PC-3 (cell line): Measurements from ENCODE around the gene MICU1. TPM values are rescaled to one million over a fixed set of nuclear protein-coding genes. Genes with fewer than 3 reads are reported as not detected.
"Not testable (repeated sequence)": the region's sequence is repeated elsewhere in the genome, so short reads cannot be mapped to it uniquely, and the experiment has no call there.

Experiments
- ATAC-seq: fragments of 200-7000 bp; cut with Tn5 transposase; 2 replicates; pipeline ENCODE4 v1.9.1; 2020; ENCODE audit warnings: mild to moderate bottlenecking, moderate library complexity
- BruUV-seq: library from RNA; stranded (reverse); fragments of 400-500 nt; replicated peaks from 2 replicates; lab custom pipeline; 2021; lab: Mats Ljungman, UMichigan
- CTCF ChIA-PET: fragments of 300-600 bp; sonication (Branson Sonifier 250); formaldehyde crosslinking; loops from one replicate; lab custom pipeline; 2022; ENCODE audit warnings: antibody characterized with exemption; lab: Charles Lee
- POLR2A ChIA-PET: fragments of 300-600 bp; sonication (Branson Sonifier 250); formaldehyde crosslinking; loops from one replicate; lab custom pipeline; 2022; ENCODE audit warnings: antibody characterized with exemption; ENCODE audit not compliant: unreplicated experiment; lab: Charles Lee
- DNase-seq: peaks from one replicate; pipeline ENCODE4 v3.0.0-alpha.2; 2015
- H2AFZ ChIP-seq: fragments of 300-600 bp; sonication (generic); 2 replicates; pipeline ENCODE4 v1.6.0; 2016; ENCODE audit warnings: antibody characterized with exemption, low read length
- H3F3A ChIP-seq: fragments of 300-600 bp; sonication (generic); one replicate; pipeline ENCODE4 v1.6.0; 2017; ENCODE audit warnings: antibody characterized with exemption, low read length, control low read depth, mild to moderate bottlenecking; ENCODE audit not compliant: unreplicated experiment
- H3K27ac ChIP-seq: fragments of 300-600 bp; sonication (generic); 2 replicates; pipeline ENCODE4 v1.5.1; 2016; ENCODE audit warnings: mild to moderate bottlenecking, low read length
- H3K27me3 ChIP-seq: fragments of 300-600 bp; sonication (generic); 2 replicates; pipeline ENCODE4 v1.6.1; 2016; ENCODE audit warnings: low read length, mixed read lengths
- H3K36me3 ChIP-seq: fragments of 300-600 bp; sonication (generic); 2 replicates; pipeline ENCODE4 v1.6.1; 2016; ENCODE audit warnings: low read depth, mixed run types, low read length, mixed read lengths
- H3K4me1 ChIP-seq: fragments of 300-600 bp; sonication (generic); 2 replicates; pipeline ENCODE4 v1.5.1; 2016; ENCODE audit warnings: low read length; ENCODE audit not compliant: insufficient read depth
- H3K4me2 ChIP-seq: fragments of 300-600 bp; sonication (generic); 2 replicates; pipeline ENCODE4 v1.6.0; 2016; ENCODE audit warnings: low read length
- H3K4me3 ChIP-seq: fragments of 300-600 bp; sonication (generic); 2 replicates; pipeline ENCODE4 v1.5.1; 2016; ENCODE audit warnings: mild to moderate bottlenecking, low read length, mixed read lengths
- H3K79me2 ChIP-seq: fragments of 300-600 bp; sonication (generic); 2 replicates; pipeline ENCODE4 v1.6.1; 2017; ENCODE audit warnings: low read length, mixed read lengths
- H3K9ac ChIP-seq: fragments of 300-600 bp; sonication (generic); 2 replicates; pipeline ENCODE4 v1.6.0; 2016; ENCODE audit warnings: mild to moderate bottlenecking, low read length
- H3K9me2 ChIP-seq: fragments of 300-600 bp; sonication (generic); replicated peaks from 2 replicates; pipeline ENCODE4 v1.6.1; 2016; ENCODE audit warnings: mixed run types, low read length, mixed read lengths
- H3K9me3 ChIP-seq: fragments of 300-600 bp; sonication (generic); 2 replicates; pipeline ENCODE4 v1.6.1; 2016; ENCODE audit warnings: low read length, mixed read lengths
- H4K20me1 ChIP-seq: fragments of 300-600 bp; sonication (generic); 2 replicates; pipeline ENCODE4 v1.6.1; 2016; ENCODE audit warnings: low read length, mixed read lengths
- CTCF ChIP-seq: fragments of 300-600 bp; sonication (generic); conservative IDR thresholded peaks from 2 replicates; pipeline ENCODE4 v1.5.1; 2017; ENCODE audit warnings: antibody characterized with exemption, low read depth, mild to moderate bottlenecking, low read length
- EZH2 ChIP-seq: fragments of 300-600 bp; sonication (generic); IDR thresholded peaks from one replicate; pipeline ENCODE4 v1.6.1; 2017; ENCODE audit warnings: antibody characterized with exemption, mild to moderate bottlenecking, low read length; ENCODE audit not compliant: unreplicated experiment
- EZH2phosphoT487 ChIP-seq: fragments of 300-600 bp; sonication (generic); IDR thresholded peaks from 2 replicates; pipeline ENCODE4 v1.6.1; 2018; ENCODE audit warnings: mild to moderate bottlenecking, antibody characterized with exemption, low read length, borderline replicate concordance
- intact Hi-C: fragments of 100-400 bp; cut with micrococcal nuclease; formaldehyde crosslinking; loops from 2 replicates; pipeline ENCODE4 v1.9.0; 2023
- total RNA-seq: library from RNA; depleted of rRNA; stranded (reverse); fragments of >200 nt; gene quantifications from 2 replicates; pipeline ENCODE4 v1.2.3, GENCODE V29; 2014

MICU1 gene
- total RNA-seq, 1 experiment from 2014 or later, result 19.8 TPM

DNA sequence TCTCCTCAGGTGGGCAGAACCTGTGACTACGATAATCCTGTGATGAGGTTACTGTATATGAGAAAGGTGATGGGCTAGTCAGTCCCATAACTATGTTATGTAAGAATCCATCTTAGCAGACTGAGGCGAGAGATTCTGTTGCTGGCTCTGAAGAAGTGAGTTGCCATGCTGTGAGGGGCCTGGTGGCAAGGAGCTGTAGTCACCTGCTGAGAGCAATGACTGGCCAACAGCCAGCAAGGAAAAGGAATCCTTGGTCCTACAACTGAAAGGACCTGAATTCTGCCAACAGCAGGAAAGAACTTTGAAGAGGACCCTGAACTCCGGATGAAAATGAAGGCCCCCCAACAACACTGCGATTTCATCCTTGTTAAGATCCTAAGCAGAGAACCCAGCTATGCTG lies 240.2 kb downstream of the MICU1 start:
- no peaks in the 10 kb centered on the region for H3K9me2 ChIP-seq
- no peaks in the 10 kb centered on the region for H3K79me2 ChIP-seq
- no peaks in the 10 kb centered on the region for H3K9me3 ChIP-seq
- CTCF ChIA-PET, result interaction anchor here (0.6 kb wide), 1 partner anchor 448 kb away, joined by 6 read pairs; no protein-coding TSS in a partner anchor
- H3K9ac ChIP-seq, result no peak overlapping the region
- no peaks in the 10 kb centered on the region for H3K4me1 ChIP-seq
- TF ChIP-seq EZH2phosphoT487, result no peak
- no peak for TF ChIP-seq EZH2
- no peak for TF ChIP-seq CTCF
- no peaks in the 10 kb centered on the region for H3K27me3 ChIP-seq
- no peak overlapping the region for H3K4me2 ChIP-seq
- ATAC-seq (no peak), DNase-seq (no peak)
- H3K36me3 ChIP-seq, result no peaks in the 10 kb centered on the region
- no peaks in the 10 kb centered on the region for H3F3A ChIP-seq
- no TSS peak for BruUV-seq
- intact Hi-C loops, result no loop called here
- POLR2A ChIA-PET, result no interaction called here
- H3K4me3 ChIP-seq, result no peak overlapping the region
- no peak overlapping the region for H3K27ac ChIP-seq
- H2AFZ ChIP-seq, result no peak overlapping the region
- no peaks in the 10 kb centered on the region for H4K20me1 ChIP-seq

GRCh38 chr10:72384982-72385381 lies 240.9 kb downstream of the MICU1 start:
- DNase-seq, result peak; percentile 11
- CTCF ChIA-PET, ATAC-seq: not testable (repeated sequence)

GRCh38 chr10:72379776-72380175 lies 246.1 kb downstream of the MICU1 start:
- no peak overlapping the region for H3K9ac ChIP-seq
- H3K9me3 ChIP-seq, result no peaks in the 10 kb centered on the region
- ChIA-PET POLR2A (no interaction called here), CTCF (no interaction called here)
- ATAC-seq (no peak), DNase-seq (no peak)
- TF ChIP-seq EZH2 (no peak), CTCF (no peak), EZH2phosphoT487 (no peak)
- H3K27ac ChIP-seq, result no peak overlapping the region
- no peaks in the 10 kb centered on the region for H3K36me3 ChIP-seq
- no peaks in the 10 kb centered on the region for H3K79me2 ChIP-seq
- no peaks in the 10 kb centered on the region for H4K20me1 ChIP-seq
- H3K9me2 ChIP-seq, result no peaks in the 10 kb centered on the region
- H3K27me3 ChIP-seq, result no peaks in the 10 kb centered on the region
- no peak overlapping the region for H3K4me3 ChIP-seq
- no peaks in the 10 kb centered on the region for H3K4me1 ChIP-seq
- H3F3A ChIP-seq, result no peaks in the 10 kb centered on the region
- H2AFZ ChIP-seq, result no peak overlapping the region
- intact Hi-C loops, result no loop called here
- no peak overlapping the region for H3K4me2 ChIP-seq
- no TSS peak for BruUV-seq

More at GRCh38 chr10:72384982-72385381, 240.9 kb downstream of the MICU1 start:
- H2AFZ ChIP-seq, H3K79me2 ChIP-seq, H3K4me2 ChIP-seq, H3K4me3 ChIP-seq, H3K9me2 ChIP-seq, BruUV-seq, H3K4me1 ChIP-seq, H3K9me3 ChIP-seq, H3K27me3 ChIP-seq, H3K27ac ChIP-seq, H4K20me1 ChIP-seq, H3F3A ChIP-seq, H3K36me3 ChIP-seq, POLR2A ChIA-PET, H3K9ac ChIP-seq, intact Hi-C loops: not testable (repeated sequence)
